ENCODE measurements around the gene PPP1R2. TPM values are rescaled to one million over a fixed set of nuclear protein-coding genes. Genes with fewer than 3 reads are reported as not detected.
A peak's percentile ranks its signal among the peaks of the same experiment; 100 is the strongest.

Gene PPP1R2
- total and polyA plus RNA-seq, 2 experiments from 2014 or later = 63.0 to 474 TPM

GRCh38 chr3:195549931-195550519 is 6.9 kb upstream of the PPP1R2 start:
- H3K4me1 ChIP-seq (ENCODE audit: low read depth) = peaks cover 2% of the 10 kb centered on the region
- H3K9me3 ChIP-seq (ENCODE audit: low read depth) = no peaks in the 10 kb centered on the region
- H3K27me3 ChIP-seq = no peaks in the 10 kb centered on the region
- no peaks in the 10 kb centered on the region for H3K36me3 ChIP-seq
- H3K27ac ChIP-seq = no peak overlapping the region
- no peak for TF ChIP-seq CTCF (IDR thresholded peaks at IDR 0.05; ENCODE audit: low read depth, low read length)
- peak in 1 of 2 donors; percentile 13 for DNase-seq (ENCODE audit: low read depth in 1 of 2, low spot score in 1 of 2)
- H3K4me3 ChIP-seq = no peak overlapping the region

GRCh38 chr3:195548987-195549386 is 5.9 kb upstream of the PPP1R2 start:
- TF ChIP-seq CTCF (IDR thresholded peaks at IDR 0.05; ENCODE audit: low read depth, low read length) = no peak
- Histone ChIP-seq H3K27ac (no peak overlapping the region), H3K4me3 (no peak overlapping the region)

DNA sequence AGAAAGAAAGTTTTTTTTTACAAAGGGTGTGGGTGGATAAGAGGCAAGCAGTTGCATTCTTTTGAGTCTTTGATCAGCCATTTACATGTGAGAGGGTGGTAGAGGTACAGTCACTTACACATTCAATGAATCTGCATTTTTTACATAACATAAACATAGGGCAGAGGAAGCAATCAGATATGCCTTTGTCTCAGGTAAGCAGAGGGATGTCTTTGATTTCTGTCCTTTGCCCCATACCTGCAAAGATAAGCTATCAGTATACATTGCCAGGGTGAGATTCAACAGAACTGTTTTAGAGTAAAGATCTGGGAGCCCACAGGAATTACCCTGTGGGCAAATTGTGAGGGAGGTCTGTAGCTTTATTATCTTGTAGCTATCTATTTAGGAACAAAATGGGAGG is 5.4 kb upstream of the PPP1R2 start:
- DNase-seq (ENCODE audit: low read depth in 1 of 2, low spot score in 1 of 2) = no peak
- Histone ChIP-seq H3K36me3 (no peaks in the 10 kb centered on the region), H3K27me3 (no peaks in the 10 kb centered on the region), H3K4me3 (no peak overlapping the region), H3K4me1 (ENCODE audit: low read depth) (peaks cover 2% of the 10 kb centered on the region), H3K27ac (no peak overlapping the region), H3K9me3 (ENCODE audit: low read depth) (no peaks in the 10 kb centered on the region)
- no peak for TF ChIP-seq CTCF (IDR thresholded peaks at IDR 0.05; ENCODE audit: low read depth, low read length)

More at GRCh38 chr3:195548987-195549386, 5.9 kb upstream of the PPP1R2 start:
- no peaks in the 10 kb centered on the region for H3K9me3 ChIP-seq (ENCODE audit: low read depth)
- H3K27me3 ChIP-seq = no peaks in the 10 kb centered on the region
- H3K4me1 ChIP-seq (ENCODE audit: low read depth) = peaks cover 2% of the 10 kb centered on the region
- no peak for DNase-seq (ENCODE audit: low read depth in 1 of 2, low spot score in 1 of 2)
- H3K36me3 ChIP-seq = no peaks in the 10 kb centered on the region

DNA sequence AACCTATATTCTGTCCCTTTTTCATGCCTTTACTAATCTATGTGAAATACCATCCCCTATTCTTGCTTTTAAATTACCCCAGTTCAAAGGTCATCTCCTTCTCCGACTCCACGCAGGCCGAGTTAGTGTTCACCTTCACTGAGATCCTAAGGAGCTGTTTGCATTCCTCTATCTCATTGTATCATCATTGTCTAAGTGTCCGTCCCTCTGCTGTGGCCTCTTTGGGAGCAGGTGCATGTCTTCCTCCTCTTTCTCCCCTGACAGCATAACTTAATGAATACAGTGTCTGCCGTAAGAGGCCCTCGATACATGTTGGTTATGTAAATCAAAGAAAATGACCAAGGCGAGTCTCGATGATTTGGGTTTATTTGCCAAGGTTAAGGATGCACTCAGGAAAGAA is 4.9 kb upstream of the PPP1R2 start:
- H3K4me3 ChIP-seq = no peak overlapping the region
- H3K27ac ChIP-seq = no peak overlapping the region
- peaks cover 2% of the 10 kb centered on the region for H3K4me1 ChIP-seq (ENCODE audit: low read depth)
- no peak for TF ChIP-seq CTCF (IDR thresholded peaks at IDR 0.05; ENCODE audit: low read depth, low read length)
- no peaks in the 10 kb centered on the region for H3K9me3 ChIP-seq (ENCODE audit: low read depth)
- H3K27me3 ChIP-seq = no peaks in the 10 kb centered on the region
- H3K36me3 ChIP-seq = no peaks in the 10 kb centered on the region
- no peak for DNase-seq (ENCODE audit: low read depth in 1 of 2, low spot score in 1 of 2)

DNA sequence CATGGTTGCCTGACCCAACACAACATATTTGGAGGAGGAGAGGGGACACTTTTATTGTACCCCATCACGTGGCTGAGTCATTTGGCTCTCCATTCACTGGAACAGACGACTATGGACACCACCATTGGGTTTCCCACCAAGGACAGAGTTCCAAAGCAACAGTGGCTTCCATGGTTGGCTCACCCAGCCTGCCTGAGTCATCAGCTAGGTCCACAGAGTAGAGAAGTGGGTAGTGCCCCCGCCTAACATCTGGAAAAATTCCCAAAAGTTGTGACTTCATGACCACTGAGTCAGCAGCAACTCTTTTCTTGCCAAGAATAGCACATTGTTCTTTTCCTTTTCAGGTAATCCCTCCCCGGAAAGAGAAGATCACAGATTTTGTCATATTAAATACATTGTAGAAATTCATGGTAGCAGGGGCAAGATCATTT is 3.0 kb upstream of the PPP1R2 start:
- H3K36me3 ChIP-seq = no peaks in the 10 kb centered on the region
- no peak overlapping the region for H3K27ac ChIP-seq
- no peak overlapping the region for H3K4me3 ChIP-seq
- H3K9me3 ChIP-seq (ENCODE audit: low read depth) = no peaks in the 10 kb centered on the region
- DNase-seq (ENCODE audit: low read depth in 1 of 2, low spot score in 1 of 2) = peak in 1 of 2 donors; percentile 86
- TF ChIP-seq CTCF (IDR thresholded peaks at IDR 0.05; ENCODE audit: low read depth, low read length) = no peak
- H3K4me1 ChIP-seq (ENCODE audit: low read depth) = peaks cover 3% of the 10 kb centered on the region
- H3K27me3 ChIP-seq = no peaks in the 10 kb centered on the region

All from cardiac muscle cell (in vitro differentiated cells and primary cell).